SU-DHL-6 (cell line): Measurements from ENCODE around the gene CRKL.

Source experiments
- H2AFZ ChIP-seq: fragments of 200-600 bp; sonication (generic); 2 replicates; pipeline ENCODE4 v1.6.1; 2014; ENCODE audit warnings: low read depth, mild to moderate bottlenecking, moderate library complexity, mixed read lengths, antibody characterized with exemption, low read length; ENCODE audit not compliant: severe bottlenecking
- H3F3A ChIP-seq: fragments of 200-600 bp; shearing (Covaris generic); 2 replicates; pipeline ENCODE4 v1.6.0; 2016; ENCODE audit warnings: antibody characterized with exemption, mild to moderate bottlenecking; ENCODE audit not compliant: insufficient read depth
- H3K27ac ChIP-seq: fragments of 200-600 bp; sonication (generic); 2 replicates; pipeline ENCODE4 v1.5.1; 2016; ENCODE audit warnings: low read depth, mild to moderate bottlenecking, low read length, moderate library complexity, mixed read lengths
- H3K27me3 ChIP-seq: fragments of 200-600 bp; sonication (generic), shearing (Covaris generic); 2 replicates; pipeline ENCODE4 v1.6.0; 2014; ENCODE audit warnings: mild to moderate bottlenecking, low read length
- H3K36me3 ChIP-seq: fragments of 200-600 bp; sonication (generic); 2 replicates; pipeline ENCODE4 v1.6.1; 2014; ENCODE audit warnings: mild to moderate bottlenecking, low read length, mixed read lengths
- H3K4me2 ChIP-seq: fragments of 300-600, 200-600 bp; shearing (Covaris generic), sonication (generic); 2 replicates; pipeline ENCODE4 v1.6.0; 2014; ENCODE audit warnings: low read length, low read depth, mild to moderate bottlenecking; ENCODE audit not compliant: poor library complexity, severe bottlenecking
- H3K4me3 ChIP-seq: fragments of 200-600 bp; sonication (generic); 2 replicates; pipeline ENCODE4 v1.5.1; 2014; ENCODE audit warnings: antibody characterized with exemption, low read length, mild to moderate bottlenecking, mixed read lengths; ENCODE audit not compliant: insufficient read depth, poor library complexity, severe bottlenecking
- H3K79me2 ChIP-seq: fragments of 200-600 bp; sonication (generic); 2 replicates; pipeline ENCODE4 v1.6.1; 2014; ENCODE audit warnings: mild to moderate bottlenecking, low read length, moderate library complexity; ENCODE audit not compliant: insufficient read depth
- H3K9ac ChIP-seq: fragments of 200-600 bp; sonication (generic); 2 replicates; pipeline ENCODE4 v1.7.0; 2014; ENCODE audit warnings: mild to moderate bottlenecking, low read length
- H3K9me2 ChIP-seq: fragments of 200-600 bp; sonication (generic); replicated peaks from 2 replicates; pipeline ENCODE4 v1.6.1; 2014; ENCODE audit warnings: low read length; ENCODE audit not compliant: insufficient read depth
- H3K9me3 ChIP-seq: fragments of 200-600 bp; sonication (generic); 2 replicates; pipeline ENCODE4 v1.6.1; 2014; ENCODE audit warnings: low read length, mixed read lengths; ENCODE audit not compliant: insufficient read depth
- H4K20me1 ChIP-seq: fragments of 200-600 bp; sonication (generic); 2 replicates; pipeline ENCODE4 v1.6.1; 2014; ENCODE audit warnings: low read depth, mild to moderate bottlenecking, antibody characterized with exemption, low read length, moderate library complexity, mixed read lengths
- EZH2phosphoT487 ChIP-seq: fragments of 200-600 bp; sonication (generic), shearing (Covaris generic); conservative IDR thresholded peaks from 2 replicates; pipeline ENCODE4 v1.6.1; 2018; ENCODE audit warnings: mild to moderate bottlenecking, antibody characterized with exemption, low read length, moderate library complexity, mixed read lengths
- TF ChIP-seq, protein P1 (sequence below): fragments of 200-600 bp; sonication (generic); IDR thresholded peaks from one replicate; pipeline ENCODE4 v1.5.1; 2017; ENCODE audit warnings: antibody characterized with exemption, mild to moderate bottlenecking, low read length, moderate library complexity; ENCODE audit not compliant: insufficient read depth, poor library complexity, severe bottlenecking

CRKL gene

GRCh38 chr22:20995329-20996030 lies 78.3 kb downstream of the CRKL start:
- H3K36me3 ChIP-seq, result no peaks in the 10 kb centered on the region
- H3F3A ChIP-seq, result no peaks in the 10 kb centered on the region
- no peaks in the 10 kb centered on the region for H3K27me3 ChIP-seq
- no peak overlapping the region for H3K9ac ChIP-seq
- H3K79me2 ChIP-seq, result no peaks in the 10 kb centered on the region; the same call in 1 of the 2 replicates
- H3K4me3 ChIP-seq, result no peak overlapping the region
- H3K9me3 ChIP-seq, result no peaks in the 10 kb centered on the region
- no peak overlapping the region for H3K4me2 ChIP-seq
- no peaks in the 10 kb centered on the region for H3K9me2 ChIP-seq
- H3K27ac ChIP-seq, result no peak overlapping the region
- TF ChIP-seq EZH2phosphoT487, result no peak
- TF ChIP-seq, protein P1, sequence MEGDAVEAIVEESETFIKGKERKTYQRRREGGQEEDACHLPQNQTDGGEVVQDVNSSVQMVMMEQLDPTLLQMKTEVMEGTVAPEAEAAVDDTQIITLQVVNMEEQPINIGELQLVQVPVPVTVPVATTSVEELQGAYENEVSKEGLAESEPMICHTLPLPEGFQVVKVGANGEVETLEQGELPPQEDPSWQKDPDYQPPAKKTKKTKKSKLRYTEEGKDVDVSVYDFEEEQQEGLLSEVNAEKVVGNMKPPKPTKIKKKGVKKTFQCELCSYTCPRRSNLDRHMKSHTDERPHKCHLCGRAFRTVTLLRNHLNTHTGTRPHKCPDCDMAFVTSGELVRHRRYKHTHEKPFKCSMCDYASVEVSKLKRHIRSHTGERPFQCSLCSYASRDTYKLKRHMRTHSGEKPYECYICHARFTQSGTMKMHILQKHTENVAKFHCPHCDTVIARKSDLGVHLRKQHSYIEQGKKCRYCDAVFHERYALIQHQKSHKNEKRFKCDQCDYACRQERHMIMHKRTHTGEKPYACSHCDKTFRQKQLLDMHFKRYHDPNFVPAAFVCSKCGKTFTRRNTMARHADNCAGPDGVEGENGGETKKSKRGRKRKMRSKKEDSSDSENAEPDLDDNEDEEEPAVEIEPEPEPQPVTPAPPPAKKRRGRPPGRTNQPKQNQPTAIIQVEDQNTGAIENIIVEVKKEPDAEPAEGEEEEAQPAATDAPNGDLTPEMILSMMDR, result no peak
- no peaks in the 10 kb centered on the region for H4K20me1 ChIP-seq
- H2AFZ ChIP-seq, result no peak overlapping the region

DNA sequence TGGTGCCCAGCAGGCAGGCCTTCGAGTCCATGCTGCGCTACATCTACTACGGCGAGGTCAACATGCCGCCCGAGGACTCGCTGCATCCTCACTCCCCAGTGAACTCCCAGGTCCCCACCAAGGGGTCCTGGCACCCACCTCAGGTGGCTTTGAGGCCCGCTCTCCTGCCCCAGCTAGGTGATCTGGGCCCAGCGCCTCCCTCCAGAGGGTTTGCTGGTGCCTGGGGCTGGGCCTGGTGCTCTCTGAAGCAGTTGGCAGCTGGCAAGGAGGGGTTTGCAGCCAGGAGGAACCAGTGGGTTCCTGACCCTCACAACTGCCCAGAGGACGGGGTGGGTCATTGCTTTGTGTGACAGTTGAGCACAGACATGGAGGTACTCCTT lies 78.8 kb downstream of the CRKL start:
- H3K4me2 ChIP-seq, result no peak overlapping the region
- no peaks in the 10 kb centered on the region for H3K27me3 ChIP-seq
- TF ChIP-seq, protein P1, result no peak
- TF ChIP-seq EZH2phosphoT487, result no peak
- H3K9ac ChIP-seq, result no peak overlapping the region
- no peak overlapping the region for H3K27ac ChIP-seq
- H3K9me2 ChIP-seq, result no peaks in the 10 kb centered on the region
- H3K4me3 ChIP-seq, result no peak overlapping the region
- no peaks in the 10 kb centered on the region for H3K36me3 ChIP-seq
- H2AFZ ChIP-seq, result no peak overlapping the region
- no peaks in the 10 kb centered on the region for H3F3A ChIP-seq
- peaks cover 2% of the 10 kb centered on the region for H3K79me2 ChIP-seq
- no peaks in the 10 kb centered on the region for H4K20me1 ChIP-seq
- H3K9me3 ChIP-seq, result no peaks in the 10 kb centered on the region

DNA sequence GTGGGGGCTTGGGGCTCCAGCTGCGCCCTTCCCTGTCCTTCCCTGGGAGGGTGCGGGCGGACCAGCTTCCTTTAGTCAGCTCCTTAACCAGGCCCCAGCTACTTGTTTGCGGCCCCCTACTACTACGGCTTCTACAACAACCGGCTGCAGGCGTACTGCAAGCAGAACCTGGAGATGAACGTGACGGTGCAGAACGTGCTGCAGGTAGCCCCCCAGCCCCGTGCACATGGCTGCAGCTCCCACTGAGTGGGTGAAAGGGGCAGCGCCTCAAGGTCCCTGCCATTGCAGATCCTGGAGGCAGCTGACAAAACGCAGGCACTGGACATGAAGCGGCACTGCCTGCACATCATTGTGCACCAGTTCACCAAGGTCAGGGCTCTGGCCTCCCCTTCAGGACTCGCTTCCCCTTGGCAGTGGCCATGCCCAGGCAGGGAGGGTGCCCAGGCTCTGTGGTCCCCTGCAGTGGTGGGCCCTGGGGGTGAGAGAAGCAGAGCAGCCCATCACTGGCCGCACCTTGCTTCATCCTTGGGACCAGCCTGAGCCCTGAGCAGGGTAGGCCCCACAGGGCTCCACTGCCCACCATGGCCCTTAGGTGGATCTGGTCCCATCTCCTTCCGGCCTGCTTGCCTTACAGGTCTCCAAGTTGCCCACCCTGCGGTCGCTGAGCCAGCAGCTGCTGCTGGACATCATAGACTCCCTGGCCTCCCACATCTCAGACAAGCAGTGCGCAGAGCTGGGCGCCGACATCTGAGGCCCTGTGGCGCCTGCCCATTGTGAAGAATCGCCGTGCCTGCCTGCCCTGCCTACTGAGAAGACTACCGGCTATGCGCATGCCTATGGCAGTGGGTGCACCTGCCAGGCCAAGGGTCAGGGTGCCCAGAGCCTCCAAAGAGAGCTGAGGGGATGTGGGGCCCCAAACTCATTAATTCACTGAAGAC lies 79.7 kb downstream of the CRKL start:
- no peaks in the 10 kb centered on the region for H3K9me2 ChIP-seq
- H3K27ac ChIP-seq, result no peak overlapping the region
- no peak overlapping the region for H3K4me2 ChIP-seq
- peaks cover 8% of the 10 kb centered on the region for H3K79me2 ChIP-seq
- H3F3A ChIP-seq, result no peaks in the 10 kb centered on the region
- no peaks in the 10 kb centered on the region for H4K20me1 ChIP-seq
- no peak overlapping the region for H3K4me3 ChIP-seq
- no peaks in the 10 kb centered on the region for H3K9me3 ChIP-seq
- TF ChIP-seq, protein P1, result no peak
- TF ChIP-seq EZH2phosphoT487, result no peak
- no peak overlapping the region for H3K9ac ChIP-seq
- no peaks in the 10 kb centered on the region for H3K36me3 ChIP-seq
- H3K27me3 ChIP-seq, result no peaks in the 10 kb centered on the region
- H2AFZ ChIP-seq, result no peak overlapping the region
